GM23338 (cell line): ENCODE results near the gene TMEM158.

Source experiments
- CTCF ChIP-seq, 2 experiments: fragments of 200-600 bp in 1 of 2; sonication (generic) in 1 of 2; conservative IDR thresholded peaks; 2 replicates each; pipeline versions ENCODE4 v1.5.1 to v1.6.1; 2016 to 2017; ENCODE audit warnings: antibody characterized with exemption in 2 of 2, low read depth in 2 of 2, mild to moderate bottlenecking in 2 of 2, moderate library complexity in 1 of 2
- EZH2 ChIP-seq: fragments of 200-600 bp; sonication (generic); IDR thresholded peaks from one replicate; pipeline ENCODE4 v1.8.0; 2017; ENCODE audit warnings: antibody characterized with exemption, mild to moderate bottlenecking, low read depth; ENCODE audit not compliant: unreplicated experiment
- JUNB ChIP-seq: IDR thresholded peaks from one replicate; pipeline ENCODE4 v1.6.1; 2016; ENCODE audit warnings: antibody characterized with exemption; ENCODE audit not compliant: unreplicated experiment
- POLR2AphosphoS5 ChIP-seq: IDR thresholded peaks from 2 replicates; pipeline ENCODE4 v1.6.1; 2016; ENCODE audit warnings: antibody characterized with exemption, low read depth
- ZNF331 ChIP-seq: fragments of 250-450 bp; sonication (Bioruptor Pico); IDR thresholded peaks from 2 replicates; pipeline ENCODE4 v1.5.0; 2020; ENCODE audit warnings: low read depth, mild to moderate bottlenecking, moderate library complexity

- TF ChIP-seq CTCF (conservative IDR thresholded peaks at IDR 0.05; ENCODE audit: low read depth in 2 of 2) = no peak
- TF ChIP-seq POLR2AphosphoS5 = no peak
- TF ChIP-seq ZNF331 (CRISPR knock-in tag) = no peak
- TF ChIP-seq JUNB = no peak
- TF ChIP-seq EZH2 = no peak
Measured at GRCh38 chr3:45273681-45274515, 47.8 kb upstream of the TMEM158 start.
